AG09309 (cell line): ENCODE measurements around the gene KRTAP5-5.

Experiments
- DNase-seq: peaks from one replicate; pipeline ENCODE4 v3.0.0-alpha.2; 2010; ENCODE audit warnings: low read depth
- H3K4me3 ChIP-seq: 2 replicates; pipeline ENCODE4 v1.5.1; 2011; ENCODE audit warnings: mild to moderate bottlenecking, low read depth, low read length, moderate library complexity; ENCODE audit not compliant: control insufficient read depth
- CTCF ChIP-seq: IDR thresholded peaks from 2 replicates; pipeline ENCODE4 v1.5.1; 2011; ENCODE audit warnings: mild to moderate bottlenecking, low read depth, low read length, inconsistent platforms; ENCODE audit not compliant: insufficient read depth, control insufficient read depth; ENCODE audit errors: missing control alignments

Gene KRTAP5-5

GRCh38 chr11:1650918-1651262 is 21.3 kb downstream of the KRTAP5-5 start:
- no peak for TF ChIP-seq CTCF

GRCh38 chr11:1651411-1651980 is 21.9 kb downstream of the KRTAP5-5 start:
- H3K4me3 ChIP-seq, result no peak overlapping the region
- TF ChIP-seq CTCF, result no peak
- no peak for DNase-seq

More at GRCh38 chr11:1650918-1651262, 21.3 kb downstream of the KRTAP5-5 start:
- H3K4me3 ChIP-seq, result no peak overlapping the region
- no peak for DNase-seq

- no peak for TF ChIP-seq CTCF
- no peak overlapping the region for H3K4me3 ChIP-seq
- DNase-seq, result no peak
Observed at GRCh38 chr11:1652026-1652425, 22.5 kb downstream of the KRTAP5-5 start.

- DNase-seq, result no peak
- no peak for TF ChIP-seq CTCF
- no peak overlapping the region for H3K4me3 ChIP-seq
Observed at GRCh38 chr11:1652442-1652770, 22.8 kb downstream of the KRTAP5-5 start.

GRCh38 chr11:1652771-1653540 is 23.4 kb downstream of the KRTAP5-5 start:
- TF ChIP-seq CTCF, result peak; percentile 92
- DNase-seq, result no peak
- no peak overlapping the region for H3K4me3 ChIP-seq

GRCh38 chr11:1653541-1654387 is 24.2 kb downstream of the KRTAP5-5 start:
- no peak overlapping the region for H3K4me3 ChIP-seq
- DNase-seq, result no peak
- TF ChIP-seq CTCF, result no peak
